ENCODE data around the gene JAG2.

The JAG2 gene

DNA sequence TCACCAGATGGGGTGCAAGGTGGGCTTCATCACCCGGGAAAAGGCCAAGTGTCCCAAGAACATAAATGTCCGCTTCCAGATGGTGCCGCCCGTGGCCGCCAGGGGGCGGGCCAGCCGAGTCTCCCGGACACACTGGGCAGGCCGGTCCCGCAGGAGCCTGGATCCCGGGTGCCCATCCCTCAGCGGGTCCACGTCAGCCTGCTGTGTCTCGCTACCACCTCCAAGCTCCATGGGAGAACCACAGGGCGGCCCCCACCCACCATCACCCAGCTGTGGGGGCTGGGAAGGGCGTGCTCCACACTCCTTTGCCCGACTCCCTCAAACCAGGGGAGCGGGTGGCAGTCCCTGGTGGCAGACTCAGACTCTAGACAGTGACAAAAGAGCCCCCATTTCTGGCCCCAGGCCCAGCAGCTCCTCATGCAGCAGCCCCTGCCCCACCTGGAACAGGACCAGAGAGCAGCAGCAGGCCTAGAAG, 34.5 kb upstream of the JAG2 start:
- DNase-seq = peak; percentile 35

DNA sequence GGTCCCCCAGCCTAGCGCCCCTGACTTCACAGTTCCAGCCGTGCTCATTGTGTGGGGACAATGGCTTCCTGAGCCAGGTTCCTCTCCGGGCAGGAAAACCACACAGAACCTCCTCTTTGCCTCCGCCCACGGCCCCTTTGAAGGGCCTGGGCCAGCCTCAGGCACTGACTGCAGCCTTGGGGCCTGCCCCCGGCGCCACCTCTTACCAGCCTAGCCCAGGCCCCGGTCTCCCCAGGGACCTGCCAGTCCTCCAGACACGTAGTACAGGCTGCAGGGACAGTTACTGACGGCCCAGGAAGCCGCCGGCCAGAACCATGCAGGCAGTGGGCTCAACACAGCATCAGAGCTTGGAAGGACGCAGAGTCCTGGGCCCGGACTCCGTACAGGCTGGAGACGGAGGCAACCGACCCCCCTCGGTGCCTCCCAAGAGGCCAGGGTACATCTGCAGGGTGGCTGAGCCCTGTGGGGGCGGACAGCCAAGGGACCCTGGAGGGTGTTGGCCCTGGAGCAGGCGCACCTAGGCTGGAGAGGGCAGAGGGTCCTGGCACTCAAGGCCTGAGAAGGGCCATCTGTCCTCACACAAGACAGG, 33.4 kb upstream of the JAG2 start:
- no peak for DNase-seq

DNA sequence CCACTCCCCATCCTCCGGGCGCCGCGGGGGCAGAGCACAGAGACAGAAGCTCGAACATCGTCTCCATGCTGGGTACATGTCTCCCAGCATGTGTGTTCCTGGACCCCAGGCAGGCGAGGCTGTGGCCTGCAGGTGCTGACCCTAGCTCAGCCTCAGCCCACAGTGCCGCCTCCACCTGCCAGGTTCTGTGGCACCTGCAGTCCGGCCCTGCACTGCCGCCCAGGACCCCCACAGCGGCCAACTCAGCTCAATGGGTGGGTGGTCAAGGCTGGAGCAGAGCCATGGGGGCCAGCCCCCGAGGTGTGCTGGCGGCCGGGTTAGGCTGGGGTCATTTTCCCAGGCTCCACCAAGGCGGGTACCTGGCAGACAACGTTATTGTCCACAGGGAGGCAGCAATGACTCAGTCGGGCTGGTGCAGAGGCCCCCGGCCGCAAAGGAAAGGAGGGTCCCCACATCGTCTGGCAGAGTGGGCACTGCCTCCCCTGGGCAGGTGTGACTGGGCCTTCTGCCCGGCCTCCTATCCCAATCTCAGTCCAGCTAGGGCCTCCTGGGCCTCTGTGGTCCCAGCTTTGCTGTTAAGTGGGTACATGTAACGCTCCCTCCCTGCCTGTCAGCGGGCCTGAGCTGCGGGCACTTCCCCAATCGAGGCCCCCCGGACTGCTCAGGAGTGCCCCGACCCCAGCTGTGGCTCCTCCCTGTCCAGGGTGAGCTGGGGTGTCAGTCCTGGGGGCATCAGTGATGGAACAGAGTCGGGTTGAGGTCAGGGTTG, 32.8 kb upstream of the JAG2 start:
- no peak for DNase-seq

DNA sequence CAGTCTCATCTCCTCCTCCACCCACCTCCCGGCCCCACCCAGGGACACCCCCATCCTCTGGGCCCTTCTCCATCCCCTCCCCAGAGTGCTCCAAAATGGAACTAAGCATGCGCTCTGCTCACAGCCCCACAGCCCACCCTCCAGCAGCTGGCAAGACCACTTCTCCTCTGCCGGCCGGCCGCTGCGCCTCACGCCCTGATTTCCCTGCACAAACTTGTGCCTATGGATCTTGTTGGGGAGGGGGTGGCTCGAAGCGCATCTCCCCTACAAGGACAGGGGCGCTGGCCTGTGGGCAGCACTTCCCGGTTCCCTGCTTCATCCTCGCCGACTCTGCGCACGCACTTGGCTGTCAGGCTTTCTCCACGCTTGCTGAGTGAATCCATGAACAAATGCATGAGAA, 32.1 kb upstream of the JAG2 start:
- no peak for DNase-seq

DNA sequence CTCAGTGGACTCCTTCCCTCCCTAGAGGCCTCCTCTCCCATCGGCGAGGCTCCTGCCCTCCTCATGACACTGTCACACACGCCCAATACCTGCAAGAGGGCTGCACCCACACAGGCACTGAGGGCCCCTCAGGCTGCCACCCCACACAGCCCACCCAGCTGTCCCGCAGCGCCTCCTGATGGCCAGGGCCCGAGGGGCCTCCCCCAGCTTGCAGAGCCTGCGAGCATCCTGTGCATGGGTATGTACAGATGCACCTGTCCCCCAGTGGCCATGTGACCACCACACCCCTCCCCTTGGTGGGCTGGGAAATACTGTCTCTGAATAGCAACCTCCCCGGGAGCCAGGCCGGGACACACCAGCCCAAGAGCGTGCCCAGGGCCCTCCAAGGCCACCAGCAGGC, 31.5 kb upstream of the JAG2 start:
- DNase-seq = no peak

DNA sequence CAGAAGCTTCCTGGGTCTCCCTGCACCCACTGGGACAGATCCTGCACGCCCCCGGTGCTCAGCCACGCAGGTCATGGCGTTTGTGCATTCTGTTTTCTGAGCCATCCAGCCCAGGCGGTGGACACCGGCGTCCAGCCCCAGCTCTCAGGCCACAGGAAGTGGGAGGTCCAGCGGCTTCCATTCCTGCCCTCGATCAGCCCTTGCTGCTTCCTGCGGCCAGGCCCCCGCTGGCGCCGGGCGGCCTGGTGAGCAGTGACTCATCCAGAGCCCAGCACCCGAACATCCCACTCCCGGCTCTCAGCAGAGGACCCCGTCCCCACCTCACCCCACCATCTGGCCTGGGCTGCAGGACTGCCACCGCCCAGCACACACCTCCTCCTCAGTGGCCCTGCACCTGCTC, 30.5 kb upstream of the JAG2 start:
- DNase-seq = no peak

DNA sequence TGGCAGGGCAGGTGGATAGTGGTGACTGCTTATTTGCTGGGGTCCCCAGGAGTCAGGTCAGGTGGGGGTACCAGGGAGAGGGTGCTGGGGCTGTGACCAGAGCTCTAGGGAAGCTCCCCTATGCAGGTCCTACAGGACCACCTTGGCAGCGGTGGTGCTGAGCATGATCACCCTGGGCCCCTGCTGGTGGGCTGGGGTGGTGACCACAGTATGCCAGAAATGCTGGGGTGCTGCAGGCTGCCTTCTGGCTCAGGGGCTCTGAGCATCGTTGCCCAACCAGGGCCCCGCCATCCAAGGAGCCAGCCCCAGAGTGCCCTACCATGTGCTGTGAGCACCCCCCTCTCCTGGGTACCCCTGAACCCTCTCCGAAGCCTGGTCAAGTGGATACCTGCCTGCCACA, 30.0 kb upstream of the JAG2 start:
- DNase-seq = no peak

DNA sequence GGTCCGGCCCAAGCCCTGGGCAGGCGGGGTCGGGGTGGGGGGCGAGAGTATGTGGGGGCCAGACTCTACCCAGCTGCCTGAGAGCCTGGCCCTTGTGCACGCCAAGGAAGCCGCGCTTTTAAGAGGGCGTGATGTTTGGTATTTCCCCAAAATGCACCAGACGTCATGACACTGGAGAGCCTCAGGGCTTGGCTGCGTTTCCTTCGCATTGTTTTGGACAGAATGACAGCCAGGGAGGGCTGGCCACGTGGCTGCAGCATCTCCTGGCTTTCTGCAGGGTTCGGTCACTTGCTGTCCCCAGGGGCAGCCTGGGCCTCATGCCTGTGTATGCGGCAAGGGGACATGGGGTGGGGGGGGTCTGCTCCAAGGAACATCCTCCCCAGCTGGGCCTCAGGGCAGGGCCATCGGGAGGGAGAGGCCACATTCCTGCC, 28.6 kb upstream of the JAG2 start:
- DNase-seq = no peak

DNA sequence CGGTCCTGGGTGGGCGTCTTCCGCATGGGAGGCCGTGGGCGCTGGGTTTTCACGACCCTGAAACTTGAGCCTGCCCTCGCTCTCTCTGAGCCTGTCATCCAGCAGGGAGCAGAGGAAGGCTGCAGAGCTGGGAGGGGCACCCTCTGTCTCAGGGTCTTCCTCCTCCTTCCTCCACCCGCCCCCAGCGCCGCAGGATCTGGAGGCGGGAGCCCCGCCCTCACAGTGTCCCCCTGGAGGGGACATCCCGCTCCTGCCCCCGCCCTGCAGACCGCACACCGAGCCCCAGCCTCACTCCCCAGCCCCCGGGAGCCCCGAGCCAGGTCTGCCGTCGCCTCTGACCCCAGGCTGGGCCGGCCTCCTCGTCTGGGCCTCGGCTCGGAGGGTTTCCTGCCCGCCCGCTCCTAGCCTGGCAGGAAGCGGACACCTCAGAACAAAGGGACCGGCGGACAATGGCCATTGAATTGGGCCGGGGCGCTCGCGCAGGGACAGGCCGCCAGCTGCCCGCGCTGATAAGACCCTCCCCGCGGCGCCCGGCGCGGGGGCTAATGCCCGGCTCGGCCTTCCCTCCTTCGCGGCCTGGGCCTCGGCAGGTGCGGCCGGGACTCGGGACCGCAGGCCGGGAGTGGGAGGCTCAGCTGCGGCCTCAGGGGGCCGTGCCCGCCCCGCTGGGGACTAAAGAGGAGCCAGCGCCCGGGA, 27.8 kb upstream of the JAG2 start:
- no peak for DNase-seq

DNA sequence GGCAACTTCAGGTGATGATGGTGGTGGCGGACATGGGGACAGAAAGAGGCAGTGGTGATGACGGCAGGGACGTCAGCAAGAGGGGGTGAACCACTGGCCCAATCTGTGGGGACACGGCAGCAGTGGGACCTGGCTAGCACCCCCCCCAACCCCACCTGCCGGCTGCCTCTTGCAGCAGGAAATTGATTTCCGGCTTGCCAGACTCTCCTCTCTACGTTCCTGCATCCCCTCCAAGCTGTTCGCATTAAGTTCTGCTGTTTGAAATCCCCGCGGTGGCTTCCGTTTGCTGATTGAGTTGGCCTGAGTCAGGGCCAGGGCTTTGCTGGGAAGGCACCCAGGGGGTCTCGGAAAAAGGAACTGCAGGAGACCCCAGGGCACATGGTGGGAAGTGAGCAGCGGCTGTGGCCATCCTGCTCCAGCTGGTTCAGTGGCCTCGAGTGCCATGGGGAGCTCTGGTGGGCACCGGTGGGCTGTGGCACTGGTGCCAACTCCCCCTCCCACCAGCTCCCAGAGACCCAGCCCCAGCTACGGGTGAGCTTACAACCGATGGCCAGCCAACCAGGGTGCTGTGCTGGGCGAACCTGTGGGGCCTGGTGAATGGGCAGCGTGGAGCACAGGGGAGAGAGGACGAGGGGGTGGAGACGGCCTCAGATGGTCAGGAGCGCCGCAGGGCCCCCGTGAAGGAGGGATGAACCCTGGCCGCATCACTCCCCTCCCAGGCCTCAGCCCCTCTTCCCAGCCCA, 27.1 kb upstream of the JAG2 start:
- DNase-seq = no peak

DNA sequence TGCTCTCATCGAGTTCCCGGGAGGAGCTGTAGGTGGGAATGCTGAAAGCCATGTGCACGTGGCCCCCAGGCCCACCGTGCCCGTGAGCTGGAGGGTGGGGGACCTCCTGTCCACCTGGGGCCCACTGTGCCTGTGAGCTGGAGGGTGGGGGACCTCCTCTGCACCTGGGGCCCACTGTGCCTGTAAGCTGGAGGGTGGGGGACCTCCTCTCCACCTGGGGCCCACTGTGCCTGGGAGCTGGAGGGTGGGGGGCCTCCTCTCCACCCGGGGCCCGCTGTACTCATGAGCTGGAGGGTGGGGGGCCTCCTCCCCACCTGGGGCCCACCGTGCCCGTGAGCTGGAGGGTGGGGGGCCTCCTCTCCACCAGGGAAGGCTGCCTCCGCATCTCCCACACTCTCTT, 26.5 kb upstream of the JAG2 start:
- DNase-seq = no peak

DNA sequence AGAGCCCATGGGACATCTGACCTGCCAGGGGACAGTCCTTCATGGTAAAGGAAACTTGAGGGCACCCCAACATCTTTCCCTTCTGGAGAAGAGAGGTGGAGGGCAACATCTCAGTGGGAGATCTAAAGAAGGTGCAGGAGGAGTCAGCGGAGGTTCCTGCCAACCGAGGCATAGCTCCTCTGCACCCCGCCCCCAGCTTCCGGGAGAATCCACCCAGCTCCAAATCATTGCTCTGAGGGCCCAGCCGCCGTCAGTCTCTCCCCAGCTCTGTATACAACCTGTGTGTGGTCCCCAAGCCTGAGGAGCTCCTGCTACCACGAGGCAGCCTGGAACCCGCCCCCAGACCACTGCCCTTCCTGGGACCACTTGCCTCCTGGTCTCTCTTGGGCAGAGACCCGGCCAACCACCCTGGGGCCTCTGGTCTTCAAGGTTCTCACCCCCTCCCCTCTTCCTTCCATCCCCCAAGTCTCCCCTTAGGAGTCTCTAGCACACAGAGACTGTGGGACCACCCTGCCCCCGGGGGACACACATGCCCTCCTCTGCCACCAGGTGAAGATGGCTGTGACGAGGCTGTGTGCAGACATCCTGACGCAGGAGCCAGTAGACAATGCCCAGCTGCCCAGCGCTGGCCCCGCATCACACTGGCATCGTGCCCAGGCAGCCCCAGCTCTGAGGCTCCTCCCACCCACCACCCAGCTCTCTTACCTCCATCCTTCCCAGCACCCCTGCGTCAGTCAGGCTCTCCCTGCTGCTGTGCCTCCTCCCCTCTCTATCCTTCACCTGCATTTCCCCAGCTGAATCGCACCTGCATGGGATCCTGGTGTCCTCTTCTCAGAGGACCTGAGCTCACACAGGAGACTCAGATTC, 25.6 kb upstream of the JAG2 start:
- DNase-seq = peak; percentile 70

DNA sequence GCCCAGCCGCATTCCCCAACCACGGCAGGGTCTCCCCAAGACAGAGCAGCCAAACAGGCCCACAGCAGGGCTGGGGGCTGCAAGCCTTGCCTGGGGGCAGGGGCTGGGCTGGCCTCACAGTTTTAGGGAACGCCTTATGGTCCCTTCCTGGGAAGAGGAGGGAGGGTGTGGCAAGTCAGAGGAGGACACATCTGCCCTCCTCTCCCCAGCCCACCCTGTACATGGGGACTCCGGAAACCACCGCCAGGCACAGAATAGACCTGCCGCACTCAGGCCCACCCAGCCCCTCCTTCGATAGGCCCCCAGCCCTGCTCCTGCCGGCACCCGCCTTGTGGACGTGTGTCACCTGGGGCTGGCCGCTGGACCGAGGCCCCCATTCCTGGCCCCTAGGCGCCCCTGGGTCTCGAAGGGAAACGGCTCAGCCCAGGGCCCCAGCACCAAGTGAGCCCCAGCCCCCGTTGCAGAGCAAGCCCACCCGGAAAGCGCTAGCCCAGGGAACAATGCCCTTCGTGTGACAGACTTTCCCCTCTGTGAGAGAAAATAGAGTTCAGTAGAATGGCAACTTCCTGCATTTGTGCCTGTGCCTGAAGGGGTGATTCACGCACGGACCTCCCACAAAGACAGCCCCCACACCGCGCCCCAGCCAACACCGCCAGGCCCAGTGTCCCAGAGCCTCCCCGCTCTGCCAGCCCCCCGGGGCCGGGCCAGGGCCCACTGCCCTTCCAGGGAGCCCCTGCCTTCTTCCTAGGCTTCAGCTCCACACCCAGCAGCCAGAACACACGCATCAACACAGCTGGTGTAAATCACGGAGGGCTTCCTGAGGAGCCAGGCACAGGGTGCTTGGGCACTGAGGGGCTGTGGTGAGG, 24.5 kb upstream of the JAG2 start:
- DNase-seq = no peak

DNA sequence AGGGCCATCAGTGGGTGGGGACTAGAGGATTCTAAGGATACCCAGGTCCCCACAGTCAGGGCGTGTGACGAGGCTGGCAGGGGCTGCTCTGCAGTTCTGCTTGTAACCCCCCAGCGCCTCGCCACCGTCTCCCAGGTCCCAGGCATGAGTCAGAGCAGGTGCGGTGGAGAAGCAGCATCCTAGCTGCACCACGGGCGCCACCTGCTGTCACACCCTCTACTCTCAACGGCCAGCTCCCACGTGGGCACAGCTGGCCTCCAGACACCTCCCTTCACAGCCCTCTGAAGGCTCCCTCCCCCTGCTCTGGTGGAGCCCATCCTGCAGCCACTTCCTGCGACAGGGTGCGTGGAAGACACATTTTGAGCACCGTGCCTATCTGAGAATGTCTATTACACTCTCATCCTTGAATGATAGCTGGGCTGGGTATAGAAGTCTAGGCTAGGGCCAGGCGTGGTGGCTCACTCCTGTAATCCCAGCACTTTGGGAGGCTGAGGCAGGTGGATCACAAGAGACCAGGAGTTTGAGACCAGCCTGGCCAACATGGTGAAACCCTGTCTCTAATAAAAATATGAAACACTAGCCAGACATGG, 19.5 kb upstream of the JAG2 start:
- peak; percentile 58 for DNase-seq

DNA sequence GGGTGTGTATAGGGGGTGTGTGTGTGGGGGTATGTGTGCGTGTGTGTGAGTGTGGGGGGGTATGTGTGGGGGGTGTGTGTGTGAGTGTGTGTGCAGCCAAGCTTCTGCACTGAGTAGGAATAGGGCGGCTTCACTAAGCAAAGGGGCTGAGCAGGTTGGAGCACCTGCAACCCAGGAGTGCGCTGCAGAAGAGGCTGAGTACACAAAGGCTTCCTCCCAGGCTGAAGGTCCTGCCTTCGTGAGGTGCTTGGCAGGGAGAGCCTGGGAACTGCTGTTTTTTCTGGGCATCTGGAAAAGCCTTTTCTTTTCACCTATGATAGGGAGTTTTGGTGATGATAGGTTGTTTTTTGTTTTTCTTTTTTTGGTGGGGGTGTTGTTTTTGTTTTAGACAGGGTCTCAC, 18.5 kb upstream of the JAG2 start:
- DNase-seq = peak; percentile 33

DNA sequence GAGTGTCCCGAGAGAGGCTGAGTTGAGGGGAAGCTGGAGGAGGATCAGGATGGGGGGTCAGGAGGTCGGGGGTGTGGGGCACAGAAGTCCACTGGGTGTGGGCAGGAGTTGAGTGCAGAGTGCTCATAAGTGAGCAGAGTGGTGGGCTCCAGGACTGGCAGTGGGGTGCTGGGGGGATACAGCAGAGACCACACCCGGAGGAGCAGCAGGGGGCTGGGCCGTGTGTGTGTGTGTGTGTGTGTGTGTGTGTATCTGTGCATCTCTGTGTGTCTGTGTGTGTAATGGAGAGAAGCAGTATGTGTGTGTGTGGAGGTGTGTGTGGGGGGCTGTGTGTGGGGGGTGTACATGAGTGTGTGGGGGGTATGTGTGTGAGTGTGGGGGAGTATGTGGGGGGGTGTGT, 17.4 kb upstream of the JAG2 start:
- no peak for DNase-seq

DNA sequence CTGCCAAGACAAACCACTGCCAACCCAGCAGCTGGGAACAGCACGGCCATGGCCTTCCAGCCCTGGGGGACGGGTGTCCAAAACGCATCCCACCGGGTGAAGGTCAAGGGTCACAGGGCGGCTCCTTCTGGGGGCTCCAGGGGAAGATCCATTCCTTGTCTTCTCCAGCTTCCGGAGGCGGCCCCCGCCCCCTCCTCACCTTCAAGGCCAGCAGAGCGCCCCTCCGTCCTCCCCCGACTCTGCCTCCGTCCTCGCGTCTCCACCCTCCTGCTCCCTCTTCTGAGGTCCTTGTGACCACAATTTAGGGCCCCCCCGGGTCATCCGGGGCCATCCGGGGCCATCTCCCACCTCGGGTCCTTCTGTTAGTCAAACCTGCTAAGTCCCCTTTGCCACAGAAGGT, 16.4 kb upstream of the JAG2 start:
- DNase-seq = no peak

DNA sequence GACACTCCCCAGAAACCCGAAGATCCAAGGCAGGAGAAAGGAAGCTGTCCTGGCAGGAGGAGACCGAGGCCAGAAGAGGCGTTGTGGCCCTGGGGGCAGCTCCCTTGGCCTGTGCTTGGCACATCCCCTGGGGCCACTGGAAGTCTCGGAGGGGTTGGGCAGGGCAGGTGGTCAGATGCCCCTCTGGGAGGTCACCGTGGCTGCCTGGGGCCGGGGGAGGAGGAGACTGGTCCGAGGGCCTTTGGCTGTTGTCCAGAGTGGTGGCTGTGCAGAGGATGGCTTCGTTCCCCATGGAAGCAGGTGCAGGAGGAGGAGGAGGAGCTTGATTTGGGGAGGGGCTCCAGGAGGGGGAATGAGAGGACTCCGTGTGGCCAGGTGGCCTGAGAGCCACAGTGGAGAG, 15.9 kb upstream of the JAG2 start:
- peak; percentile 42 for DNase-seq

DNA sequence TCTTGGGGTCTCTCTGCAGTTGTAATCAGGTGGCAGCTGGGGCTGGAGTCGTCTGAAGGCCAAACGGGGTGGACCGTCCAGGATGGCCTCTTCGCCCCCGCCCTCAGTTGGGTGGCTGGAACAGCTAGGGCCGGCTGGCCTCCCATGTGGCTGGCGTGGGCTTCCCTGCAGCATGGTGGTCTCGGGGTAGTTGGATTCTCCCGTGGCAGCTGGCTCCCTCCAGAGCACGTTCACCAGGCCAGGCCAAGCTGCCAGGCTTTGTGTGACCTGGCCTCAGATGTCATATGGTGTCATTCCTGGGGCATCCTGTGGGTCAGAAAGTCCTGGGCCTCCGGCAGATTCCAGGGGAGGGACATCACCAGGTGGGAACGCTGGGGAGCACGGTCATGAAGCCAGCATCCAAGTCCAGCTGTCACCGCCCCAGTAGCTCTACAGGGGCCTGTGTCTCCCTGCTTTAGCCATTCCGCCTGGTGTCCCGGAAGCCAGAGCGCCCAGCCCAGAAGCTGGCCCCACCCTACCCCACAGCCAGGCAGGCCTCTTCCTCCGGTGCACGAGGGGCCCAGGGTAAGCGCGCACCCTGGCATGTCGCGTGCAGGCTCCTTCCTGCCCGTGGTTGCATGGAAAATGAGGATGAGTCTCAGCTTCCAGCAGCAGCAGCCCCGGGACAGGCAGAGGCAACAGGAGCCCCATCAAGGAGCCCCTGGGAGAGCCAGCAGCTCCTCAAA, 13.9 kb upstream of the JAG2 start:
- no peak for DNase-seq

DNA sequence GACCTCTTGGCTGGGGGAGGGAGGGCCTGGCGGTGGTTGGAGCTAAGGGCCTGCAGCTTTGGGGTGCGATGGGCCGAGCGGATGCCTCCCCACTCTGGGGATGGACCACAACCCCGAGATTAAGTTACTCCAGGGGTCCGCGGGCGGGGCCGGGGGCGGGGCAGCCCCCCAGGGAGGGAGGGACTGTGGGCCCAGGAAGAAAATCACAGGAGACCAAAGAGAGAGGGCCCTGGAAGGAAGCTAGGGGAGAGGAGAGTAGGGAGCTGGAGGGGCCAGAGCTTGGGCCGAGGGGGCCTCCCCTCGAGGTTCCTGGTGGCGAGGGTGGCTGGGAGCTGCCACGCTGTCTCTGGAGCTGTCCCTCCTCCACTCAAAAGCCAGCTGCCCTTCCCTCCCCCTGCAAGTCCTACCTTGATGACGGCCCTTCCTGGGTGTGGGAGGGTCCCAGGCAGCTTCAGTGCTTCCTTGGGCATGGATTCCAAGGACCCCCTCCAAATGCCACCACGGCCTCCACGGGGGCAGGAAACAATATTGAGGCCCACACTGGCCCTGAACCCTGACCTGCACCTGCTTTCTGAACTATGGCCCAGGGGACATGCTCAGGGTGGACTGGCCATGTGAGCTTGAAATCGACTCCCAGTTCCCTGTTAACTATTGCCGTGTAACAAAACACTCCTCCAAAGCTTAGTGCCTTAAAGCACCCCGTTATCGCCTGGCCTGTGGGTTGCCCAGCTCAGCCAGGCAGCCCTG, 13.1 kb upstream of the JAG2 start:
- no peak for DNase-seq
